ENCODE results near the gene PAX5.

DNA sequence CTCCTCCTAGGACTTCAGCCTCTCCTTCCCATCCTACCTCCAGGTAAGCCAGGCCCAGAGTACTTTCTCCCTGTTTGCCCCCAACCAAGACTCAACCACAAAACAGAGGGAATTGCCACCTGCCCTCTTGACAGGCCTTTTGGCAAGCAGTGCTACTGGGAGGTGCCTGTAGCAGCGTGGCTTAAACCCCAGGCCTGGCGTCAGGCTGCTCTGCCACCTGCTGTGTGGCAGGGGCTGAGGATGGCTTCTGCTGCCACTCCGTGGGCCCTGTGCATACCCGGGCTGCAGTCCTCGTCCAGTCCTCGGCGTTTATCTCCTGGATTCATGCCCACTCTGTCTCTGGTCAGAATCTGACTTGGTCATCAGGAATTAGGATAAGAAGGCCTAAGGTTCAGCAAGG, 163.1 kb downstream of the PAX5 start:
- TF ChIP-seq, protein P1, sequence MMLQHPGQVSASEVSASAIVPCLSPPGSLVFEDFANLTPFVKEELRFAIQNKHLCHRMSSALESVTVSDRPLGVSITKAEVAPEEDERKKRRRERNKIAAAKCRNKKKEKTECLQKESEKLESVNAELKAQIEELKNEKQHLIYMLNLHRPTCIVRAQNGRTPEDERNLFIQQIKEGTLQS (CRISPR knock-in tag; conservative IDR thresholded peaks at IDR 0.05) = no peak
- TF ChIP-seq, protein P2, sequence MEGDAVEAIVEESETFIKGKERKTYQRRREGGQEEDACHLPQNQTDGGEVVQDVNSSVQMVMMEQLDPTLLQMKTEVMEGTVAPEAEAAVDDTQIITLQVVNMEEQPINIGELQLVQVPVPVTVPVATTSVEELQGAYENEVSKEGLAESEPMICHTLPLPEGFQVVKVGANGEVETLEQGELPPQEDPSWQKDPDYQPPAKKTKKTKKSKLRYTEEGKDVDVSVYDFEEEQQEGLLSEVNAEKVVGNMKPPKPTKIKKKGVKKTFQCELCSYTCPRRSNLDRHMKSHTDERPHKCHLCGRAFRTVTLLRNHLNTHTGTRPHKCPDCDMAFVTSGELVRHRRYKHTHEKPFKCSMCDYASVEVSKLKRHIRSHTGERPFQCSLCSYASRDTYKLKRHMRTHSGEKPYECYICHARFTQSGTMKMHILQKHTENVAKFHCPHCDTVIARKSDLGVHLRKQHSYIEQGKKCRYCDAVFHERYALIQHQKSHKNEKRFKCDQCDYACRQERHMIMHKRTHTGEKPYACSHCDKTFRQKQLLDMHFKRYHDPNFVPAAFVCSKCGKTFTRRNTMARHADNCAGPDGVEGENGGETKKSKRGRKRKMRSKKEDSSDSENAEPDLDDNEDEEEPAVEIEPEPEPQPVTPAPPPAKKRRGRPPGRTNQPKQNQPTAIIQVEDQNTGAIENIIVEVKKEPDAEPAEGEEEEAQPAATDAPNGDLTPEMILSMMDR (IDR thresholded peaks at IDR 0.05) = no peak
- TF ChIP-seq, protein P3, sequence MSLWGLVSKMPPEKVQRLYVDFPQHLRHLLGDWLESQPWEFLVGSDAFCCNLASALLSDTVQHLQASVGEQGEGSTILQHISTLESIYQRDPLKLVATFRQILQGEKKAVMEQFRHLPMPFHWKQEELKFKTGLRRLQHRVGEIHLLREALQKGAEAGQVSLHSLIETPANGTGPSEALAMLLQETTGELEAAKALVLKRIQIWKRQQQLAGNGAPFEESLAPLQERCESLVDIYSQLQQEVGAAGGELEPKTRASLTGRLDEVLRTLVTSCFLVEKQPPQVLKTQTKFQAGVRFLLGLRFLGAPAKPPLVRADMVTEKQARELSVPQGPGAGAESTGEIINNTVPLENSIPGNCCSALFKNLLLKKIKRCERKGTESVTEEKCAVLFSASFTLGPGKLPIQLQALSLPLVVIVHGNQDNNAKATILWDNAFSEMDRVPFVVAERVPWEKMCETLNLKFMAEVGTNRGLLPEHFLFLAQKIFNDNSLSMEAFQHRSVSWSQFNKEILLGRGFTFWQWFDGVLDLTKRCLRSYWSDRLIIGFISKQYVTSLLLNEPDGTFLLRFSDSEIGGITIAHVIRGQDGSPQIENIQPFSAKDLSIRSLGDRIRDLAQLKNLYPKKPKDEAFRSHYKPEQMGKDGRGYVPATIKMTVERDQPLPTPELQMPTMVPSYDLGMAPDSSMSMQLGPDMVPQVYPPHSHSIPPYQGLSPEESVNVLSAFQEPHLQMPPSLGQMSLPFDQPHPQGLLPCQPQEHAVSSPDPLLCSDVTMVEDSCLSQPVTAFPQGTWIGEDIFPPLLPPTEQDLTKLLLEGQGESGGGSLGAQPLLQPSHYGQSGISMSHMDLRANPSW (CRISPR knock-in tag; conservative IDR thresholded peaks at IDR 0.05; ENCODE audit: low read depth) = no peak
- TF ChIP-seq, protein P4, sequence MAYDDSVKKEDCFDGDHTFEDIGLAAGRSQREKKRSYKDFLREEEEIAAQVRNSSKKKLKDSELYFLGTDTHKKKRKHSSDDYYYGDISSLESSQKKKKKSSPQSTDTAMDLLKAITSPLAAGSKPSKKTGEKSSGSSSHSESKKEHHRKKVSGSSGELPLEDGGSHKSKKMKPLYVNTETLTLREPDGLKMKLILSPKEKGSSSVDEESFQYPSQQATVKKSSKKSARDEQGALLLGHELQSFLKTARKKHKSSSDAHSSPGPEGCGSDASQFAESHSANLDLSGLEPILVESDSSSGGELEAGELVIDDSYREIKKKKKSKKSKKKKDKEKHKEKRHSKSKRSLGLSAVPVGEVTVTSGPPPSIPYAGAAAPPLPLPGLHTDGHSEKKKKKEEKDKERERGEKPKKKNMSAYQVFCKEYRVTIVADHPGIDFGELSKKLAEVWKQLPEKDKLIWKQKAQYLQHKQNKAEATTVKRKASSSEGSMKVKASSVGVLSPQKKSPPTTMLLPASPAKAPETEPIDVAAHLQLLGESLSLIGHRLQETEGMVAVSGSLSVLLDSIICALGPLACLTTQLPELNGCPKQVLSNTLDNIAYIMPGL (CRISPR knock-in tag; IDR thresholded peaks at IDR 0.05) = no peak
- TF ChIP-seq CREB1 (CRISPR knock-in tag; IDR thresholded peaks at IDR 0.05) (no peak), ZNF263 (CRISPR knock-in tag; IDR thresholded peaks at IDR 0.05; ENCODE audit: low read depth) (no peak), ZBTB21 (CRISPR knock-in tag; IDR thresholded peaks at IDR 0.05; ENCODE audit: borderline replicate concordance) (no peak), SMAD3 (CRISPR knock-in tag; IDR thresholded peaks at IDR 0.05; ENCODE audit: borderline replicate concordance) (no peak), RELA (CRISPR knock-in tag; IDR thresholded peaks at IDR 0.05; ENCODE audit: borderline replicate concordance) (no peak), FOXK1 (CRISPR knock-in tag; IDR thresholded peaks at IDR 0.05) (no peak)
- TF ChIP-seq, protein P5, sequence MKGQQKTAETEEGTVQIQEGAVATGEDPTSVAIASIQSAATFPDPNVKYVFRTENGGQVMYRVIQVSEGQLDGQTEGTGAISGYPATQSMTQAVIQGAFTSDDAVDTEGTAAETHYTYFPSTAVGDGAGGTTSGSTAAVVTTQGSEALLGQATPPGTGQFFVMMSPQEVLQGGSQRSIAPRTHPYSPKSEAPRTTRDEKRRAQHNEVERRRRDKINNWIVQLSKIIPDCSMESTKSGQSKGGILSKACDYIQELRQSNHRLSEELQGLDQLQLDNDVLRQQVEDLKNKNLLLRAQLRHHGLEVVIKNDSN (CRISPR knock-in tag; IDR thresholded peaks at IDR 0.05) = no peak
- TF ChIP-seq, protein P6, sequence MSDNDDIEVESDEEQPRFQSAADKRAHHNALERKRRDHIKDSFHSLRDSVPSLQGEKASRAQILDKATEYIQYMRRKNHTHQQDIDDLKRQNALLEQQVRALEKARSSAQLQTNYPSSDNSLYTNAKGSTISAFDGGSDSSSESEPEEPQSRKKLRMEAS (CRISPR knock-in tag; IDR thresholded peaks at IDR 0.05) = no peak
- TF ChIP-seq, protein P7, sequence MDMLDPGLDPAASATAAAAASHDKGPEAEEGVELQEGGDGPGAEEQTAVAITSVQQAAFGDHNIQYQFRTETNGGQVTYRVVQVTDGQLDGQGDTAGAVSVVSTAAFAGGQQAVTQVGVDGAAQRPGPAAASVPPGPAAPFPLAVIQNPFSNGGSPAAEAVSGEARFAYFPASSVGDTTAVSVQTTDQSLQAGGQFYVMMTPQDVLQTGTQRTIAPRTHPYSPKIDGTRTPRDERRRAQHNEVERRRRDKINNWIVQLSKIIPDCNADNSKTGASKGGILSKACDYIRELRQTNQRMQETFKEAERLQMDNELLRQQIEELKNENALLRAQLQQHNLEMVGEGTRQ (CRISPR knock-in tag; IDR thresholded peaks at IDR 0.05) = no peak
- TF ChIP-seq, protein P8, sequence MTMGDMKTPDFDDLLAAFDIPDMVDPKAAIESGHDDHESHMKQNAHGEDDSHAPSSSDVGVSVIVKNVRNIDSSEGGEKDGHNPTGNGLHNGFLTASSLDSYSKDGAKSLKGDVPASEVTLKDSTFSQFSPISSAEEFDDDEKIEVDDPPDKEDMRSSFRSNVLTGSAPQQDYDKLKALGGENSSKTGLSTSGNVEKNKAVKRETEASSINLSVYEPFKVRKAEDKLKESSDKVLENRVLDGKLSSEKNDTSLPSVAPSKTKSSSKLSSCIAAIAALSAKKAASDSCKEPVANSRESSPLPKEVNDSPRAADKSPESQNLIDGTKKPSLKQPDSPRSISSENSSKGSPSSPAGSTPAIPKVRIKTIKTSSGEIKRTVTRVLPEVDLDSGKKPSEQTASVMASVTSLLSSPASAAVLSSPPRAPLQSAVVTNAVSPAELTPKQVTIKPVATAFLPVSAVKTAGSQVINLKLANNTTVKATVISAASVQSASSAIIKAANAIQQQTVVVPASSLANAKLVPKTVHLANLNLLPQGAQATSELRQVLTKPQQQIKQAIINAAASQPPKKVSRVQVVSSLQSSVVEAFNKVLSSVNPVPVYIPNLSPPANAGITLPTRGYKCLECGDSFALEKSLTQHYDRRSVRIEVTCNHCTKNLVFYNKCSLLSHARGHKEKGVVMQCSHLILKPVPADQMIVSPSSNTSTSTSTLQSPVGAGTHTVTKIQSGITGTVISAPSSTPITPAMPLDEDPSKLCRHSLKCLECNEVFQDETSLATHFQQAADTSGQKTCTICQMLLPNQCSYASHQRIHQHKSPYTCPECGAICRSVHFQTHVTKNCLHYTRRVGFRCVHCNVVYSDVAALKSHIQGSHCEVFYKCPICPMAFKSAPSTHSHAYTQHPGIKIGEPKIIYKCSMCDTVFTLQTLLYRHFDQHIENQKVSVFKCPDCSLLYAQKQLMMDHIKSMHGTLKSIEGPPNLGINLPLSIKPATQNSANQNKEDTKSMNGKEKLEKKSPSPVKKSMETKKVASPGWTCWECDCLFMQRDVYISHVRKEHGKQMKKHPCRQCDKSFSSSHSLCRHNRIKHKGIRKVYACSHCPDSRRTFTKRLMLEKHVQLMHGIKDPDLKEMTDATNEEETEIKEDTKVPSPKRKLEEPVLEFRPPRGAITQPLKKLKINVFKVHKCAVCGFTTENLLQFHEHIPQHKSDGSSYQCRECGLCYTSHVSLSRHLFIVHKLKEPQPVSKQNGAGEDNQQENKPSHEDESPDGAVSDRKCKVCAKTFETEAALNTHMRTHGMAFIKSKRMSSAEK (CRISPR knock-in tag; IDR thresholded peaks at IDR 0.05; ENCODE audit: borderline replicate concordance) = no peak

All from WTC11 (cell line).